Liver (tissue), 3 donors: ENCODE measurements around the gene SEPTIN8.

Experiments
- GABPA ChIP-seq, 2 donors: IDR thresholded peaks in 1 of 2; conservative IDR thresholded peaks in 1 of 2; 2 replicates each; pipeline ENCODE4 v1.6.1; 2016; ENCODE audit warnings: antibody characterized with exemption in 2 of 2, mild to moderate bottlenecking in 1 of 2, moderate library complexity in 1 of 2
- JUND ChIP-seq, 2 donors: IDR thresholded peaks; 2 replicates each; pipeline ENCODE4 v1.6.1; 2016; ENCODE audit warnings: antibody characterized with exemption in 2 of 2
- NR2F2 ChIP-seq: IDR thresholded peaks from 2 replicates; pipeline ENCODE4 v1.6.1; 2016; ENCODE audit warnings: antibody characterized with exemption
- RAD21 ChIP-seq, 2 donors: IDR thresholded peaks; 2 replicates each; pipeline ENCODE4 v1.6.1; 2016; ENCODE audit warnings: antibody characterized with exemption in 2 of 2, mild to moderate bottlenecking in 2 of 2
- SP1 ChIP-seq: IDR thresholded peaks from 2 replicates; pipeline ENCODE4 v1.6.1; 2018; ENCODE audit warnings: antibody characterized with exemption, mild to moderate bottlenecking
- TAF1 ChIP-seq: conservative IDR thresholded peaks from 2 replicates; pipeline ENCODE4 v1.6.1; 2016; ENCODE audit warnings: antibody characterized with exemption, mild to moderate bottlenecking
- YY1 ChIP-seq: IDR thresholded peaks from 2 replicates; pipeline ENCODE4 v1.6.1; 2016; ENCODE audit warnings: antibody characterized with exemption, mild to moderate bottlenecking
- TF ChIP-seq, protein P1 (sequence below): fragments of 150-350 bp; IDR thresholded peaks from 2 replicates; pipeline ENCODE4 v1.5.1; 2017; ENCODE audit warnings: improper control_type of control experiment, low read depth, low read length; ENCODE audit not compliant: missing input control
- TF ChIP-seq, protein P2 (sequence below): IDR thresholded peaks from 2 replicates; pipeline ENCODE4 v1.6.1; 2016; ENCODE audit warnings: antibody characterized with exemption
- TF ChIP-seq, protein P3 (sequence below): IDR thresholded peaks from 2 replicates; pipeline ENCODE4 v1.6.1; 2016; ENCODE audit warnings: antibody characterized with exemption
- TF ChIP-seq, protein P4 (sequence below): IDR thresholded peaks from 2 replicates; pipeline ENCODE4 v1.6.1; 2016; ENCODE audit warnings: antibody characterized with exemption, mild to moderate bottlenecking
- donor health status: healthy.
- donor health status: healthy.

DNA sequence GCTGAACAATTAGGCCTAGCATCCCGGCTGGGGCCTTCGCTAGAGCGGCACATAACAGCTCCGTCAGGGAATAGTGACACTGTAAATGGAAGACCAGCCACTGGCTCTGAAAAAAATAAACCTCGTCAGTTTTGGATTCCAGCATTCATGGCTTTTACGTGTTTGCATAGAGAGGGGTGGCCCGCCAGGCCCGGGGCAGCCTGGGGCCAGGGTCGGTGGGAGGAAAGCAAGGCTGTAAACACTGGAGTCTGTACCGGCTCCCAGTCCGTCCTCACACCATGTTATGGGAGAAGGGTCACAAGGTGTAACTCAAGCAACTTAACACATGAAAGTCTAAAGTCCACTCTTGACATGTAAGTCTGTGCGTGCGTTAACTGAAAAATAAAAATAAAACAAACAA is 18.6 kb downstream of the SEPTIN8 start:
- TF ChIP-seq, protein P1, sequence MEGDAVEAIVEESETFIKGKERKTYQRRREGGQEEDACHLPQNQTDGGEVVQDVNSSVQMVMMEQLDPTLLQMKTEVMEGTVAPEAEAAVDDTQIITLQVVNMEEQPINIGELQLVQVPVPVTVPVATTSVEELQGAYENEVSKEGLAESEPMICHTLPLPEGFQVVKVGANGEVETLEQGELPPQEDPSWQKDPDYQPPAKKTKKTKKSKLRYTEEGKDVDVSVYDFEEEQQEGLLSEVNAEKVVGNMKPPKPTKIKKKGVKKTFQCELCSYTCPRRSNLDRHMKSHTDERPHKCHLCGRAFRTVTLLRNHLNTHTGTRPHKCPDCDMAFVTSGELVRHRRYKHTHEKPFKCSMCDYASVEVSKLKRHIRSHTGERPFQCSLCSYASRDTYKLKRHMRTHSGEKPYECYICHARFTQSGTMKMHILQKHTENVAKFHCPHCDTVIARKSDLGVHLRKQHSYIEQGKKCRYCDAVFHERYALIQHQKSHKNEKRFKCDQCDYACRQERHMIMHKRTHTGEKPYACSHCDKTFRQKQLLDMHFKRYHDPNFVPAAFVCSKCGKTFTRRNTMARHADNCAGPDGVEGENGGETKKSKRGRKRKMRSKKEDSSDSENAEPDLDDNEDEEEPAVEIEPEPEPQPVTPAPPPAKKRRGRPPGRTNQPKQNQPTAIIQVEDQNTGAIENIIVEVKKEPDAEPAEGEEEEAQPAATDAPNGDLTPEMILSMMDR = no peak
- no peak for TF ChIP-seq TAF1
- no peak for TF ChIP-seq GABPA (IDR thresholded peaks at IDR 0.05 in 1 of 2, conservative IDR thresholded peaks at IDR 0.05 in 1 of 2)
- TF ChIP-seq NR2F2 = no peak
- TF ChIP-seq, protein P2, sequence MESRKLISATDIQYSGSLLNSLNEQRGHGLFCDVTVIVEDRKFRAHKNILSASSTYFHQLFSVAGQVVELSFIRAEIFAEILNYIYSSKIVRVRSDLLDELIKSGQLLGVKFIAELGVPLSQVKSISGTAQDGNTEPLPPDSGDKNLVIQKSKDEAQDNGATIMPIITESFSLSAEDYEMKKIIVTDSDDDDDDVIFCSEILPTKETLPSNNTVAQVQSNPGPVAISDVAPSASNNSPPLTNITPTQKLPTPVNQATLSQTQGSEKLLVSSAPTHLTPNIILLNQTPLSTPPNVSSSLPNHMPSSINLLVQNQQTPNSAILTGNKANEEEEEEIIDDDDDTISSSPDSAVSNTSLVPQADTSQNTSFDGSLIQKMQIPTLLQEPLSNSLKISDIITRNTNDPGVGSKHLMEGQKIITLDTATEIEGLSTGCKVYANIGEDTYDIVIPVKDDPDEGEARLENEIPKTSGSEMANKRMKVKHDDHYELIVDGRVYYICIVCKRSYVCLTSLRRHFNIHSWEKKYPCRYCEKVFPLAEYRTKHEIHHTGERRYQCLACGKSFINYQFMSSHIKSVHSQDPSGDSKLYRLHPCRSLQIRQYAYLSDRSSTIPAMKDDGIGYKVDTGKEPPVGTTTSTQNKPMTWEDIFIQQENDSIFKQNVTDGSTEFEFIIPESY = no peak
- TF ChIP-seq, protein P3, sequence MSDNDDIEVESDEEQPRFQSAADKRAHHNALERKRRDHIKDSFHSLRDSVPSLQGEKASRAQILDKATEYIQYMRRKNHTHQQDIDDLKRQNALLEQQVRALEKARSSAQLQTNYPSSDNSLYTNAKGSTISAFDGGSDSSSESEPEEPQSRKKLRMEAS = no peak
- TF ChIP-seq RAD21 (IDR thresholded peaks at IDR 0.05) = no peak
- no peak for TF ChIP-seq YY1
- no peak for TF ChIP-seq SP1
- TF ChIP-seq, protein P4, sequence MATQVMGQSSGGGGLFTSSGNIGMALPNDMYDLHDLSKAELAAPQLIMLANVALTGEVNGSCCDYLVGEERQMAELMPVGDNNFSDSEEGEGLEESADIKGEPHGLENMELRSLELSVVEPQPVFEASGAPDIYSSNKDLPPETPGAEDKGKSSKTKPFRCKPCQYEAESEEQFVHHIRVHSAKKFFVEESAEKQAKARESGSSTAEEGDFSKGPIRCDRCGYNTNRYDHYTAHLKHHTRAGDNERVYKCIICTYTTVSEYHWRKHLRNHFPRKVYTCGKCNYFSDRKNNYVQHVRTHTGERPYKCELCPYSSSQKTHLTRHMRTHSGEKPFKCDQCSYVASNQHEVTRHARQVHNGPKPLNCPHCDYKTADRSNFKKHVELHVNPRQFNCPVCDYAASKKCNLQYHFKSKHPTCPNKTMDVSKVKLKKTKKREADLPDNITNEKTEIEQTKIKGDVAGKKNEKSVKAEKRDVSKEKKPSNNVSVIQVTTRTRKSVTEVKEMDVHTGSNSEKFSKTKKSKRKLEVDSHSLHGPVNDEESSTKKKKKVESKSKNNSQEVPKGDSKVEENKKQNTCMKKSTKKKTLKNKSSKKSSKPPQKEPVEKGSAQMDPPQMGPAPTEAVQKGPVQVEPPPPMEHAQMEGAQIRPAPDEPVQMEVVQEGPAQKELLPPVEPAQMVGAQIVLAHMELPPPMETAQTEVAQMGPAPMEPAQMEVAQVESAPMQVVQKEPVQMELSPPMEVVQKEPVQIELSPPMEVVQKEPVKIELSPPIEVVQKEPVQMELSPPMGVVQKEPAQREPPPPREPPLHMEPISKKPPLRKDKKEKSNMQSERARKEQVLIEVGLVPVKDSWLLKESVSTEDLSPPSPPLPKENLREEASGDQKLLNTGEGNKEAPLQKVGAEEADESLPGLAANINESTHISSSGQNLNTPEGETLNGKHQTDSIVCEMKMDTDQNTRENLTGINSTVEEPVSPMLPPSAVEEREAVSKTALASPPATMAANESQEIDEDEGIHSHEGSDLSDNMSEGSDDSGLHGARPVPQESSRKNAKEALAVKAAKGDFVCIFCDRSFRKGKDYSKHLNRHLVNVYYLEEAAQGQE = no peak
- TF ChIP-seq JUND (IDR thresholded peaks at IDR 0.05) = no peak
